ENCODE data around the gene CUL3.
"Not testable (repeated sequence)": the region's sequence is repeated elsewhere in the genome, so short reads cannot be mapped to it uniquely, and the experiment has no call there.

Gene CUL3

DNA sequence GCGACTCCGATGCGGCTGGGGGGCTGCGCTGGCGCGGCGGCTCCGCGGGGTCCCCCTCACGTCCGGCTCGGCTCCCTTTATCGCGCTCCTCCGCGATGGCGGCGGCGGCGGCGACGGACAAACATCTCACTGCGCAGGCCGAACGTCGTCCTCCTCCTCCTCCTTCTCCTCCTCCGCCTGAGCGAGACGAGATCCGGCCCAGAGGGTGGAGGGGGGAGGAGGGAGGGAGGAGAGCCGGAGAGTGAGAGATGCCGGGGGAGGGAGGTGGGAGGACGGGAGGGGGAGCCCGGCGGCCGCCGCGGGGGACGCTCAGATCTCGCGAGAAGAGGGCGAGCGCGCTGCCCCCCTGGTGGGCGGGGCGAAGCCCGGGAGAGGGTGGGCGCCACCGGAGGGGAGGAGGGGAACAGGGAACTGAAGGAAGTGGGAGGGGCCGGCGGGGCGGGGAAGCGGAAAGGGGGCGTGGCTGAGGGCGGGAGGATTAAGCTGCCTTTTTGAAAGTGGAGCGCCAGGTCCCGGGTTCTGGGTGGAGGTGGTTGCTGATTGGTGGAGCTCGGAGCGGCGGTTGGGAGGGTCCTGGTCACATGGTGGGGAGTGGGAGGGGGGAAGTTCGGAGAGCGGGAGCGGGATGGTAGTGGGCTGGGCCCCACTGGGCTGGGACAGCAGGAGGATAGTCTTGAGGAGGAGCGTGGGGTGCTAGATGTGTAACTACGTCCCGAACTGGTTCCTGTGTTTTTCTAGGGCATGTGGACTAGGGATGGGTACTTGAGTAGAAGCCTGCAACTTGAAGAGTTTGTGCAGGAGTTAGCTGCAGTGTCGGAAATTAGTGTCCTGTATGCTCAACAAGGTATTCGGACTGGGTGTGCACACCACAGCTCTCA lies at the start of gene CUL3:
TSS of gene CUL3 (minus strand) at position 153 of the 878 bp plus-strand sequence. CDS start 354 bp downstream, outside the sequence.
- in situ Hi-C loops (cut with MboI; ENCODE audit: low sequenced_read_pairs), result no loop called here

DNA sequence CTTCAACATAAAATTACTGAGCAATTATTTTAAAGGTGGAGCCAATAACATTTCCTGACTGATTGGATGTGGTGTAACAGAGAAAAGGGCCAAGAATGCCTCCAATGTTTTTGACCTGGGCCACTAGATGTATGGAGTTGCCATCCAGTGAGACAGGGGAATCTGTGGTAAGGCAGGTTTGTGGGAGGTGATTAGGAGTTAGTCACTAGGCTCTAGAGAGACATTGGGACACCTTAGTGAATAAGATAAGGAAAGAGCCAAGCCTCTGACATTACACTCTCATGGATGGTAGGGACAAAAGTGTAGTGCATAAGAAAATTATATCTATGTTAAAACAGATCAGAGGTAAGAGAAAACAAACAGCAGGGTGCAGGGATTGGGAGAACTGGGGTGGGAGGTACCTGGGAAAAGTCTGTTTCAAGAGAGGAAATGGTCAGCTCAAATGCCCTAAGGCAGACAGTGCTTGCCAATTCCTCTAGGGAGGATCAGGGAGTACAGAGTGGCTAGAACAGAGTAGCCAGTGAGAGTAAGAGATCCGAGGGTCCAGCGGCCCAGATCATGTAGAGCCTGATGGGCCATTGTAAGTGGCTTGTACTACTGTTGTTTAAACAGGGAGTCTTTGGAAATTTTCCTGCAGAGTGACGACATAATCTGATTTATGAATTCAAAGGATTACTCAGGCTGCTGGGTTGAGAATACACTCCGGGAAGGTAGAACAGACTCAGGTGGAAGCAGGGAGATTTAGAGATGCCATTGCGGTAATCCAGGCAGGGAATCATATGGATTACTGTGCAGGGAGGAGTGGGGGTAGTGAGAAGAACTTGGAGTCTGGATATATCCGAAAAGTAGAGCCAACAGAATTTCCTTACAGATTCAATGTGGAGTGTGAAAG lies 45.7 kb upstream of the CUL3 start:
- in situ Hi-C loops (cut with MboI; ENCODE audit: low sequenced_read_pairs), result no loop called here

DNA sequence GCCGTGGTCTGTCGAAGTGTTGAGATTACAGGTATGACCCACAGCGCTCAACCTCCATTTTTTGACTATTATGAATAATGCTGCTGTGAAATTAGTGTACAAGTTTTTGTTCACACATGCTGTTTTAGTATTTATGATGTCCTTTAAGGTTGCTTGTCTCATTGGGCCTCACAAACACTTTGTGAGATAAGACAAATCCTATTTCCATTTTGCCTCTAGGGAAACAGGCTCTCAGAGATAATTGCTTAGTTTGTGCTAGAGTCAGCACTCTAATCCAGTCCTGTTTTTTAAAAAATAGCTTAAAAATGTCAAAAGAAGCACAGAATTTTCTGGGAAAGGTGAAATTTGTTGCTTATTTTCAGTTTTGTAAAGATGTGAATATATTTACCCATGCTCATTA lies 43.3 kb upstream of the CUL3 start:
- in situ Hi-C loops (cut with MboI; ENCODE audit: low sequenced_read_pairs), result no loop called here

DNA sequence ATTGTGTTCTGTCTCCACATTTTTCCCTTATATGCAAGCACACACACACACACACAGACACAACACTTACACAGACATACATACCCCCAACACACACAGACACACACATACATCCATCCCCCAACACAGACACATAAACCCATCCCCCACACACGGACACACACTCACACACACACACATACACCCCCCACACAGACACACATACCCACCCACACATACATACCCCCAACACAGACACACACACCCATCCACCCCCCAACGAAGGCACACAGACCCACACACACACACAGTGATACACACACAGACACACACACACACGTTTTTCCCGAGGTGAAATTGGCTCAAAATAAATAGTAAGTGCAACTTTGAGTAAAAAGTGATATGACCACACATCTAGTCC lies 41.6 kb upstream of the CUL3 start:
- in situ Hi-C loops (cut with MboI; ENCODE audit: low sequenced_read_pairs), result no loop called here

DNA sequence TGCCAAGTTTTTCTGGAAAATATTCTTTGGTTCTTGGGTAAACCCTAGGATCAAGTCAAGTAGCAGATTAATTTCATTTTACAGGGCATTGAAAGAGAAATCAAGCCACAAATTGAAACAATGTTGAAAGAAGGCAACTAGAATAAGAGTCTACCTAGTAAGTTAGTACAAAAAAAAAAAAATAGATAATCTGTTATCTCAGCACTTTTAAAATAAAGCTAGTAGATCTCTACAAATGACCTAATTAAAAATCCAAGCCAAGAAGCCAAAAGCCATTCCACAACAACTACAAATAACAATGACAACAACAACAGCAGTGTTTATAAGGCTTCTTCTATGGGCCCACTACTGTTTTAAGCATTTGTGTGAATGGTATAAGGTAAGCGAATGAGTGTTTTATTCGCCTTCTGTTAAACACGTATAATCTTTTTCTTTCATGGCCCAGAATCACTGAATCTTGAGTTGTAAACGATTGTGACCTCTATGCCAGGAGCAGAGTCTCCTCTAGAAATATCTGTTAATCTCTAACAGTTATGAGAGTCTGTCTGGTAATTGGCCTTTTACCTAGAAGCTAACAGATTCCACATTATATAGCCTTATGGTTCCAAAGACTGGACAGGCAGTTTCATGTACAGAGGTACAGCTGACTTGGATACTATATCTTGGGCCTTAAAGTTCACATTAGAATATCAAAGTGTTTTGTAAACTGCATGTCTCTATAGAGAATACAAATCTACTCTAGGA lies 28.6 kb upstream of the CUL3 start:
- in situ Hi-C loops (cut with MboI; ENCODE audit: low sequenced_read_pairs), result no loop called here

DNA sequence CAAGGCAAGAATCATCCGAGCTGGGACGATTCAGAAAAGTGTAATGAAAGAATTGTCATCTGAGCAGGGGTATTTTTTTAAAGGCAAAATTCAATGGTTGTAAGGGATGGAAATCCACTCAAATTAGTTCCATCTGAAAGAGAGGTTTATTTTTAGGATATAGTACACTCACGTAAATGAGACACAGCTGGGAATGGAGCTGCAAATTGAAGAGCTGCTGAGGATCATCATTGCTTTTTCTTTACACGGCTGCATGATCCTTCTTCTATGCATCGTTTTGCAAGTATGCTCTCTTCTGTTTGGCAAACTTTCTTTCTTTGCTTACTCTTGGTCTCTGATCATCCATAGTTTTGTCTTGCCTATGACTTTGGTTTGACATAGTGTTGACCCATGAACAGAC lies 27.4 kb upstream of the CUL3 start:
- in situ Hi-C loops (cut with MboI; ENCODE audit: low sequenced_read_pairs), result no loop called here

DNA sequence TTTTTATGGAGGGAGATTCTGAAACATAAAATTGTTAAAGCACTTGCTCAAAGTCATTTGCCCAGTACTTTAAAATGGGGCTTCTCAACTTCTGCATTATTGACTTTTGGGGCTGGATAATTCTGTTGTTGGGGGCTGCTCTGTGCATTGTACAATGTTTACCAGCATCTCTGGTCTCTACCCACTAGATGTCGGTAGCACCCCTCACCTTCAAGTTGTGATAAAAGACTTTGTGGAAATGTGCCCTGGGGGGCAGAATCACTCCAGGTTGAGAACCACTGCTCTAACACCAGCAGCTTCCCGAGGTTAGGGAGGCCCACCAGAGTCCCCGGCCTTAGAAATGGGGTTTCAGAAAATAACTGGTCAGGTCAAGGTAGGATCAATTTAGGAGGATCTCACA lies 26.8 kb upstream of the CUL3 start:
- in situ Hi-C loops (cut with MboI; ENCODE audit: low sequenced_read_pairs), result no loop called here

DNA sequence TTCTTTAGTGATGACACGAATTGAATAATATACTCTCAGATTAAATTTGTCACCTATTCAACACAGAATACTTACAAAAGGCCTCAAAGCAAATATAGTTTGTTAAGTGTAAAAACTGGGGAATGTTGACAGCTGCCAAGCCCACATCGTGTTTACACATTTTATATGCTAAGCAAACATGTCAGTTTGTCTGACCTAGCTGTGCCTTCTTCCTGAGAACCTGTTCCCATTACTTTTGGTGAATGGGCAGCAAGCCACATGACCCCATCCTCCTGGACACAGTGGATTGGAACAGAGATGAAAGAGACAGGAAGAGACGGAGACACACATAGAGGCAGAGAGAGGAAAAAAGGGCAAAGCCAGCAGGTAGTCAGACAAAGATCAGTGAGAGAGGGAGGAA lies 22.9 kb upstream of the CUL3 start:
- in situ Hi-C loops (cut with MboI; ENCODE audit: low sequenced_read_pairs), result no loop called here

DNA sequence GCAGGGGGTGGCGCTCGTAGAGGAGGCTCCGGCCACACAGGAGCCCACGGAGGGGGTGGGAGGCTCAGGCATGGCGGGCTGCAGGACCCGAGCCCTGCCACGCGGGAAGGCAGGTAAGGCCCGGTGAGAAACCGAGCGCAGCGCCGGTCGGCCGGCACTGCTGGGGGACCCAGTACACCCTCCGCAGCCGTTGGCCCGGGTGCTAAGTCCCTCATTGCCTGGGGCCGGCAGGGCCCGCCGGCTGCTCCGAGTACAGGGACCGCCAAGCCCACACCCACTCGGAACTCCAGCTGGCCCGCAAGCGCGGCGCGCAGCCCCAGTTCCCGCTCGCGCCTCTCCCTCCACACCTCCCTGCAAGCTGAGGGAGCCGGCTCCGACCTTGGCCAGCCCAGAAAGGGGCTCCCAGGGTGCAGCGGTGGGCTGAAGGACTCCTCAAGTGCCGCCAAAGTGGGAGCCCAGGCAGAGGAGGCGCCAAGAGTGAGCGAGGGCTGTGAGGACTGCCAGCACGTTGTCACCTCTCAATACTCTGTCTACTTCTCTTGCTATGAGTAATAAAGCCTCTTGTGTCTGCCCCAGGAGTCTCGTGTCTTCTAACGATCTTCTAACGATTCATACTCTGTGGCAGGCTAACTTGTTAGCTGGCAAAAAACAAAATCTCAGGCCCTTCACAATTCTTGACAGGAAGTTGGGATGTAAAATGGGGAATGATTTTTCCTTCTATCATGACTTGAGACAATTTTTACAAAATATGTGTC lies 18.8 kb upstream of the CUL3 start:
- in situ Hi-C loops (cut with MboI; ENCODE audit: low sequenced_read_pairs), result not testable (repeated sequence)

DNA sequence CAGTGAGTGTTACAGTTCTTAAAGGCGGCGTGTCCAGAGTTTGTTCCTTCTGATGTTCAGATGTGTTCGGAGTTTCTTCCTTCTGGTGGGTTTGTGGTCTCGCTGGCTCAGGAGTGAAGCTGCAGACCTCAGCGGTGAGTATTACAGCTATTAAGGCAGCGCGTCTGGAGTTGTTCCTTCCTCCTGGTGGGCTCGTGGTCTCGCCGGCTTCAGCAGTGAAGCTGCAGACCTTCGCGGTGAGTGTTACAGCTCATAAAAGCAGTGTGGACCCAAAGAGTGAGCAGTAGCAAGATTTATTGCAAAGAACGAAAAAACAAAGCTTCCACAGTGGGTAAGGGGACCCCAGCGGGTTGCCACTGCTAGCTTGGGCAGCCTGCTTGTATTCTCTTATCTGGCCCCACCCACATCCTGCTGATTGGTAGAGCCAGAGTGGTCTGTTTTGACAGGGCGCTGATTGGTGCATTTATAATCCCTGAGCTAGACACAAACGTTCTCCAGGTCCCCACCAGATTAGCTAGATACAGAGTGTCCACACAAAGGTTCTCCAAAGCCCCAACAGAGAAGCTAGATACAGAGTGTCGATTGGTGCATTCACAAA lies 17.7 kb upstream of the CUL3 start:
- in situ Hi-C loops (cut with MboI; ENCODE audit: low sequenced_read_pairs), result not testable (repeated sequence)

DNA sequence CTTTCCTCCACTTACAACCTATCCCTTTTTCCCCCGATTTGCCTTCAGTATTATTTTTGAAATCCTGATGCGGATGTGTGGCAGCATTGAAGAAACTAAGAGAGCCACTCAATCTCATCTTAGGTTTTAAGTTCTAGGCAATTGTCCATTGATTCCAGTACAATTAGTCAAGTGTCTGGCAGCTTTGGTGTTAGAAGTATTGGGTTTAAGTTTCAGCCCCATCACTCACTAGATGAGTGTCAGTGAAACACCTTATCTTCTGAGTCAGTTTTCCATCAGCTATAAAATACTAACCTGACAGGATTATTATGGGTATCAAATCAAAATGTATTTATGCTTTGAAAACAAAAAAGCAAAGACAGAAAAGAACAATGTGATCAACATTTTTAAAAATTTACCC lies 16.8 kb upstream of the CUL3 start:
- in situ Hi-C loops (cut with MboI; ENCODE audit: low sequenced_read_pairs), result no loop called here

DNA sequence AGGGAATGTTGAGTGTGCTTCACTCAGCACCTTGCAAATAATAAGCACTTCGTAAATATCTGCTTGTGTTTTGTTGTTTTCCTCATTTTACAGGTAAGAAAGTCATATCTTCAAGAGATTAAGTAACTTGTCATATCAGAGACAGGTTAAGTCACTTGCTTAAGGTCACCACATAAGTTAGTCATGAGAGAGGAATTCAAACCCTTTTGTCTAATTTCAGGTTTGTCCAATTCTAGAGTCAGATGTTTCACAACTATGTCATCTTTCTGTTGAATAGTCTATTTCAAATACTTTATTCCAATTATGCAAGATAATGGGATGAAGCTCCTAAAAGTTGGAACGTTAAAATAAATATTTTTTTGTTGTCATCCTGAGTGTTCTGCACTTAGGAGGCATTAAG lies 13.5 kb upstream of the CUL3 start:
- in situ Hi-C loops (cut with MboI; ENCODE audit: low sequenced_read_pairs), result no loop called here

DNA sequence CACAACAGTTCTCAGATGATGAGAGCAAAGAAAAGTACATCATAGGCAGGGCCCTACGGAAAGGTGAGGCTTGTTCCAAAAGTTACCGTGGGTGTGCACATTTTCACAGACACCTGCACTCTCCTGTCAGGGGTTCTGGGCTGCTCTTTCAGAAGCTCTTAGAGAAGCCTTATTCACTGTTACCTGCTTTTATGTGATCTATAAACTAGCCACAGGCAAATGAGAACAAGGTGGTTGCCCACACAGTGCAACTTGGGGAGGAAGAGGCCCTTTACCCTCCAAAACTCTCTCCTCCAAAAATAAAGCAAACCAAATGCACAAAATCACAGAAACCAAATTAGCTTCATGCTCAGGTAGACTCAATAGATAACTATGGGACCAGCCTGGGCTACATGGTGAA lies 11.1 kb upstream of the CUL3 start:
- in situ Hi-C loops (cut with MboI; ENCODE audit: low sequenced_read_pairs), result no loop called here

DNA sequence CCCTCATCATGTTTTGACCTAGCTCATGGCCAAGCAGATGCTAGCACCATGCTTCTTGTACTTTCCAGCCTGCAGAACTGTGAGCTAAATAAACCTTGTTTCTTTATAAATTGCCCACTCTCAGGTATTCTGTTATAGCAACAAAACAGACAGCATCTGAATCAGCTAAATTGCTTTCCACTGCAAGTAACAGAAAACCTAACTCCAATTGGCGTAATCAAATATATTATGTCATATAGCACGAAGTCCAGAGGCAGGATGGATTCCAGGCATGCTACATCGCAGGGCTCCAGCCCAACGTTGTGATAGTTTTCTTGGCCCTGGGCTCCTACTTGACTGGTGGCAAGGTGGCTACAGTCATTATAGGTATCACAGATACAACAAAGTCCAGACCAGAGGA lies 10.4 kb upstream of the CUL3 start:
- in situ Hi-C loops (cut with MboI; ENCODE audit: low sequenced_read_pairs), result no loop called here

DNA sequence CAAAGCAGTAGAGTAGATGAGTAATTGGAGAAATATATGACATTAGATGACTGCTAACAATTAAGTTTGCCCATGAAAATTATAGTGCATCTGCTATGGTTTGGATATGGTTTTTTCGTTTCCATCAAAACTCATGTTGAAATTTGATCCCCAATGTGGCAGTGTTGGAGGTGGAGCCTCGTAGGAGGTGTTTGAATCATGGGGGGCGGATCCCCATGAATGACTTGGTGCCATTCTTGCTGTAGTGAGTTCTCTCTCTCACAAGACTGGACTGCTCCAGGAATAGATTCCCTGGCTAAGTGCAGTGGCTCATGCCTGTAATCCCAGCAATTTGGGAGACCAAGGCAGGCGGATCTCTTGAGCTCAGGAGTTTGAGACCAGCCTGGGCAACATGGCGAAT lies 9.7 kb upstream of the CUL3 start:
- in situ Hi-C loops (cut with MboI; ENCODE audit: low sequenced_read_pairs), result no loop called here

DNA sequence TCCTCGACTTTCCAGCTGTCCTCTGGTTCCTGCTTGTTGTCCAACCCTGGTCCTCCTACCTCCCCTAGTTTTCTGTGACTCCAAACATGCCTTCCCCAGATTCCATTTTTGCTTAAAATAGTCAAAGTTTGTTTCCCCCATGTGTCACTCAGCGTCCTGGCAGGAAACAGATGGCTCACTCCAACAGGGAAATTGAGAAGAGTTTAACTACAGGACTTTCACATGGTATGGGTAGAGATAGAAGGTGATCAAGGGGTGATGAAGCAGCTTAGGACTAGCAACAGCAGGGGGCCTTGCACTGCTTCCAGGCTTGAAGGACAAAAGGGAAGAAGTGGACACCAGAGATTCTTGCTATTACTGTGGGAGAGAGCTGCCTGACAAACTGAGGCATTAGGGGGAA lies 6.1 kb upstream of the CUL3 start:
- in situ Hi-C loops (cut with MboI; ENCODE audit: low sequenced_read_pairs), result no loop called here

DNA sequence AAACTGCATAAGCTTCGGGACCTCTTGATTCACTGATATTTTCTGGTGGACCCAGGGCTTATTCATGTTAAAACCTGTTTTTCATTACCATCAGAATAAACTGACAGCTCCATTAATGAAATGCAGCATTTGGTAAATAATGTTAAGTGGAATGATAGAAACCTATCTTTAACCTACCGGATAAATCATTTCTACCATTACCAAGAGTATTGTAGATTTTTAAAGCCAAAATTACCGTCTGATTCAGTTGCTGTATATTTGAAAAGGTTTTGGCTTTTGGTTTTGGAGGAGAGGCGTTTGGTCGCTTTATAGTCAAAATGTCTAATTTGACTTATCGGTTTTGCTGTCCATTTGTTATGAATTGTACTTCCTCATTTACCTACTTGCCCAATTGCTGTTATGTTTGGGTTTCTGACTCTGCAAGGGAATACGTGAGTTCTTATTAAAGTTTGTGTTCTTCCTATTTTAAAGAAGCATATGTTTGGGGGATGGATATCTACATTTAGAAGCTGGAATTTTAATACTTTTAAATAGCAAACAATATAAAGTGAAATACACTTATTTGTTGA lies 1.0 kb upstream of the CUL3 start:
- in situ Hi-C loops (cut with MboI; ENCODE audit: low sequenced_read_pairs), result no loop called here

DNA sequence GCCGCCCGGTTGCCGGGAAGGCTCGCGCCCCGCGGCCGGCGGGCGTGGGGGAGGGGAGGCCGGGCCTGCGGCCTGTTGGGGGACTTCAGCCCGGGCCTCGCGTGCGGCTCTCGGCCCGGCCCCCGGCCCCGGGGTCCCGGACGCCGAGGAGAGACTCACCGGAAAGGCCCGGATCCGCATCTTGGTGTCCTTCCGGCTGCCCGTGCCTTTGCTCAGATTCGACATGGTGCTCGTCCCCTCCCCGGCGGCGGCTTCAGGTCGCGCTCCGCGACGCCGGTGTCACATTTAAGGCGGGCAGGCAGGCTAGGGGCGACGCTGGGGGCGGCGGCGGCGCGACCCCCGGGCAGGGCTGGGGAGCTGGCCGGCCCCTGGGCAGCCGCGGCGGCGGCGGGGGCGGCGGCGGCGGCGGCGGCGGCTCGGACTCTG lies 365 bp downstream of the CUL3 start:
- in situ Hi-C loops (cut with MboI; ENCODE audit: low sequenced_read_pairs), result no loop called here

DNA sequence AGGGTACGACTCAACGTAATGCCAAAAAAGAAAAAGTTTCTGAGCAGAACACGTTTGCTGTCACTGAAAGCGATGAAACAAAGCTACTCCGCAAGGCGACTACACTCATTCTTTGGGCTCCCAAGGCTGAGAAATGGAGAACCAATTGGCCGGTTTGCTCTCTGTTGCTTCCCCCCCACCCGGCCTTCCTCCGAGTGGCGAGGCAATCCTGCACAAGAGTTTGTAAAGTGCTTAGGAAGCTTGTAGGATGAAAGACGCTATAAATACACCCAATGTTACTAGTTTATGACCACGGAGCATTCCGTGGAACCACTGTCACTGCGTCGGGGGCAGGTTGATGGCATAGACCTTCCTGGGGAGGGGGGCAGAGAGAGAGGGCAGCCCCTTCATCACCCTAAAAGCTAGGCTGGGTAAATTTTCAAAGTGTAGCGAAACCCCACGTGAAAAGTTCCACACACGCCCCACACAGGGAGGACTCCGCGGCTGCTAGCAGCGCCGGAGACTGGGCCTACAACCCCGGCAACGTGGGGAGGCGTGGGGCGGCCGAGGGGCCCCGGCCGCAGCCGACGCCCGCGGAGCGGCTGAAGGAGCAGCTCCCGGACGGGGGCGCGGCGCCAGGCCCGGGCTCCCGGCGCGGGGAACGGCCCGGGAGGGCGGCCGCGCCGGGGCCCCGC lies 915 bp downstream of the CUL3 start:
- in situ Hi-C loops (cut with MboI; ENCODE audit: low sequenced_read_pairs), result no loop called here

Data from hTERT RPE-1 (cell line).